Right lobe of liver (tissue), 4 donors: ENCODE measurements around the gene AFDN.

Experiments
- POLR2A ChIP-seq: fragments of 450-650 bp; IDR thresholded peaks from one replicate; pipeline ENCODE4 v1.6.1; 2017; ENCODE audit warnings: antibody characterized with exemption, mild to moderate bottlenecking
- TF ChIP-seq, protein P1 (sequence below), 4 donors: fragments of 200-600 bp in 3 of 4; fragments of 450-650 bp in 1 of 4; IDR thresholded peaks; one replicate each; pipeline versions ENCODE4 v1.5.1 to v1.8.0; 2016 to 2022; ENCODE audit warnings: antibody characterized with exemption in 4 of 4, mild to moderate bottlenecking in 2 of 4
- donor health status: DM: no; HTN: no; CAD: no.
- donor health status: DM: no; HTN: no; CAD: no.
- donor health status: DM: no; HTN: yes; CAD: no.

DNA sequence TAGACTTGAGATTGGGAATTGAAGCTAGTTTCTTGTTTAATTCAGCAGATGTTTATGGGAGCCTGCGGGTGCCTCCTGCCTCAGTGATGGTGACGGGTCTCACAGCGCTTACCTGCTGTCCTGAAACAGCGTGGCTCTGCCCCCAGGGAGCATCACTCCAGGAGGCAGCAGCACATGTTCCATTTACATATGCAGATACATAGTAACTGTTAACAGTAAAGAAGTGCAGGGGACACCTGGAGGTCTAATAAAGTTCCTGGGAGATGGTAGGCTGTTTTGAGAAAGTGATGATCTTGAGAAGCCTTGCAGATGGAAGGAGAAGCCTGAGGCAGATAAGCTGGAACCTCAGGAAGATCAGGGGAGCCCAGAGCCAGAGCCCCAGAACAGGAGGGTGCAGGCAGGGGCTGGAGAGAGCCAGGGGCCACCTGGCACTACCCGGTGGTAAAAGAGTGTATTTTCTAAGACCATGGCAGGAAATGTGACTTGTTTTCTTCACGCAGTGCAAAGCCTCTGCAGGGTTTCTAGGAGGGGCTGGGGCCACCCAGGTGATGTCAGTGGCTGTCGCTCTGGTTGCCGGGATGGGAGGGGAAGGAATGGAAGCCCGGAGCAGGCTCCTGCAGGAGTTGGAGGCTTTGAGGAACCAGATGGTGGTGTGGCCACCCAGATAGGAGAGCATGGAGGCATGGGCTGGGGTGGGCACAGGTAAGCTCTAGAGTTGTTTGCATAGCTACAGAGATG, 146.6 kb downstream of the AFDN start:
- no peak for TF ChIP-seq POLR2A
- TF ChIP-seq, protein P1, sequence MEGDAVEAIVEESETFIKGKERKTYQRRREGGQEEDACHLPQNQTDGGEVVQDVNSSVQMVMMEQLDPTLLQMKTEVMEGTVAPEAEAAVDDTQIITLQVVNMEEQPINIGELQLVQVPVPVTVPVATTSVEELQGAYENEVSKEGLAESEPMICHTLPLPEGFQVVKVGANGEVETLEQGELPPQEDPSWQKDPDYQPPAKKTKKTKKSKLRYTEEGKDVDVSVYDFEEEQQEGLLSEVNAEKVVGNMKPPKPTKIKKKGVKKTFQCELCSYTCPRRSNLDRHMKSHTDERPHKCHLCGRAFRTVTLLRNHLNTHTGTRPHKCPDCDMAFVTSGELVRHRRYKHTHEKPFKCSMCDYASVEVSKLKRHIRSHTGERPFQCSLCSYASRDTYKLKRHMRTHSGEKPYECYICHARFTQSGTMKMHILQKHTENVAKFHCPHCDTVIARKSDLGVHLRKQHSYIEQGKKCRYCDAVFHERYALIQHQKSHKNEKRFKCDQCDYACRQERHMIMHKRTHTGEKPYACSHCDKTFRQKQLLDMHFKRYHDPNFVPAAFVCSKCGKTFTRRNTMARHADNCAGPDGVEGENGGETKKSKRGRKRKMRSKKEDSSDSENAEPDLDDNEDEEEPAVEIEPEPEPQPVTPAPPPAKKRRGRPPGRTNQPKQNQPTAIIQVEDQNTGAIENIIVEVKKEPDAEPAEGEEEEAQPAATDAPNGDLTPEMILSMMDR (IDR thresholded peaks at IDR 0.05) = no peak
